Common myeloid progenitor, CD34-positive (primary cell): Measurements from ENCODE around the gene CEP78.
"Not testable (repeated sequence)": the region's sequence is repeated elsewhere in the genome, so short reads cannot be mapped to it uniquely, and the experiment has no call there.

ENCODE experiments used
- CTCF ChIA-PET: fragments of 350-600 bp; sonication (Branson Sonifier 250); formaldehyde crosslinking; loops from one replicate; lab custom pipeline; 2021; ENCODE audit warnings: antibody characterized with exemption; lab: Charles Lee
- POLR2A ChIA-PET: fragments of 350-600 bp; sonication (Branson Sonifier 250); formaldehyde crosslinking; loops from one replicate; lab custom pipeline; 2021; ENCODE audit warnings: antibody characterized with exemption; lab: Charles Lee
- DNase-seq, 3 donors: peaks; one replicate each; pipeline versions ENCODE4 v3.0.0 to v3.0.0-alpha.2; 2013
- H3K27ac ChIP-seq, 2 experiments: 1 replicate in 1 of 2; 2 replicates in 1 of 2; pipeline ENCODE4 v1.7.0; 2013; ENCODE audit warnings: inconsistent platforms in 2 of 2, low read length in 2 of 2, mild to moderate bottlenecking in 2 of 2, low read depth in 1 of 2, moderate library complexity in 1 of 2; ENCODE audit not compliant: severe bottlenecking in 2 of 2, insufficient read depth in 1 of 2, poor library complexity in 1 of 2
- H3K27me3 ChIP-seq, 5 experiments: replicated peaks in 2 of 5; 1 replicate in 3 of 5; 2 replicates in 2 of 5; pipeline versions ENCODE4 v1.6.1 to v1.7.0; 2013; ENCODE audit warnings: low read length in 4 of 5, mild to moderate bottlenecking in 2 of 5, moderate library complexity in 2 of 5, inconsistent platforms in 1 of 5; ENCODE audit not compliant: insufficient read depth in 5 of 5, control insufficient read depth in 4 of 5
- H3K36me3 ChIP-seq, 4 experiments: 1 replicate in 2 of 4; 2 replicates in 2 of 4; pipeline versions ENCODE4 v1.6.1 to v1.7.0; 2013; ENCODE audit warnings: low read length in 3 of 4, control low read depth in 1 of 4, mild to moderate bottlenecking in 1 of 4; ENCODE audit not compliant: control insufficient read depth in 4 of 4, insufficient read depth in 4 of 4
- H3K4me1 ChIP-seq, 4 experiments: 1 replicate in 3 of 4; 2 replicates in 1 of 4; pipeline versions ENCODE4 v1.6.1 to v1.7.1; 2013; ENCODE audit warnings: low read length in 3 of 4, mild to moderate bottlenecking in 3 of 4, control low read depth in 1 of 4, inconsistent platforms in 1 of 4, moderate library complexity in 1 of 4; ENCODE audit not compliant: control insufficient read depth in 4 of 4, insufficient read depth in 4 of 4; ENCODE audit errors: control extremely low read depth in 1 of 4
- H3K4me3 ChIP-seq, 7 experiments: 1 replicate in 4 of 7; 2 replicates in 3 of 7; pipeline versions ENCODE4 v1.5.1 to v1.7.0; 2013; ENCODE audit warnings: mild to moderate bottlenecking in 7 of 7, low read length in 6 of 7, moderate library complexity in 6 of 7, inconsistent platforms in 2 of 7, low read depth in 2 of 7, control low read depth in 1 of 7; ENCODE audit not compliant: insufficient read depth in 4 of 7, control insufficient read depth in 1 of 7; ENCODE audit errors: extremely low read depth in 1 of 7
- H3K9me3 ChIP-seq, 5 experiments: 1 replicate in 4 of 5; 2 replicates in 1 of 5; pipeline versions ENCODE4 v1.6.1 to v1.7.1; 2013; ENCODE audit warnings: low read length in 4 of 5, mild to moderate bottlenecking in 2 of 5, inconsistent platforms in 1 of 5, low read depth in 1 of 5, moderate library complexity in 1 of 5; ENCODE audit not compliant: control insufficient read depth in 4 of 5, insufficient read depth in 2 of 5; ENCODE audit errors: control extremely low read depth in 1 of 5
- WGBS: methylation state at CpG from one replicate; pipeline ENCODE4 v1.1.5; 2013; ENCODE audit not compliant: insufficient coverage; 5-methylcytosine and 5-hydroxymethylcytosine counted together

Gene CEP78

GRCh38 chr9:78196258-78196657 lies 39.6 kb upstream of the CEP78 start:
- no peak overlapping the region for H3K27ac ChIP-seq
- H3K4me3 ChIP-seq, result no peak overlapping the region
- DNase-seq, result no peak
- H3K27me3 ChIP-seq, result no peaks in the 10 kb centered on the region
- peaks cover 0 to 7% (median 7%) of the 10 kb centered on the region in 4 experiments for H3K4me1 ChIP-seq
- H3K9me3 ChIP-seq, result no peaks in the 10 kb centered on the region
- H3K36me3 ChIP-seq, result no peaks in the 10 kb centered on the region
- CTCF ChIA-PET, result interaction anchor here (0.9 kb wide), 1 partner anchor 36 kb away, joined by 3 read pairs; no protein-coding TSS in a partner anchor
- 100% methylated on average over 1 of the region's 1 CpG for WGBS
- POLR2A ChIA-PET, result no interaction called here

DNA sequence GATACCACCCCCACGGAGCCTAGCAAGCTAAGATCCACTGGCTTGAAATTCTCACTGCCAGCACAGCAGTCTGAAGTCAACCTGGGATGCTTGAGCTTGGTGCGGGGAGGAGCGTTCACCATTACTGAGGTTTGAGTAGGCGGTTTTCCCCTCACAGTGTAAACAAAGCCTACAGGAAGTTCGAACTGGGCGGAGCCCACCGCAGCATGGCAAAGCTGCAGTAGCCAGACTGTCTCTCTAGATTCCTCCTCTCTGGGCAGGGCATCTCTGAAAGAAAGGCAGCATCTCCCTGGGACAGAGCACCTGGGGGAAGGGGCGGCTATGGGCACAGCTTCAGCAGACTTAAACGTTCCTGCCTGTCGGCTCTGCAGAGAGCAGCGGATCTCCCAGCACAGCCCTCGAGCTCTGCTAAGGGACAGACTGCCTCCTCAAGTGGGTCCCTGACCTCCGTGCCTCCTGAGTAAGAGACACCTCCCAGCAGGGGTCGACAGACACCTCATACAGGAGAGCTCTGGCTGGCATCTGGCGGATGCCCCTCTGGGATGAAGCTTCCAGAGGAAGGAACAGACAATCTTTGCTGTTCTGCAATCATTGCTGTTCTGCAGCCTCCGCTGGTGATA lies 34.6 kb upstream of the CEP78 start:
- WGBS, result 49% methylated on average over 14 of the region's 16 CpGs
- POLR2A ChIA-PET, H3K27me3 ChIP-seq, H3K9me3 ChIP-seq, H3K27ac ChIP-seq, H3K36me3 ChIP-seq: not testable (repeated sequence)
- peaks cover 0 to 12% (median 12%) of the 10 kb centered on the region in 4 experiments for H3K4me1 ChIP-seq
- H3K4me3 ChIP-seq, result peak overlapping the region in 2 of 7 experiments; percentile 1 to 24
- peak; percentile 14 to 78 (median 70) for DNase-seq
- CTCF ChIA-PET, result interaction anchor here (0.8 to 2.0 kb wide), 3 partner anchors 10 to 13 kb away, joined by 3 to 9 read pairs (median 3); no protein-coding TSS in a partner anchor

- POLR2A ChIA-PET, result no interaction called here
- Histone ChIP-seq H3K27ac (no peak overlapping the region), H3K27me3 (no peaks in the 10 kb centered on the region), H3K9me3 (no peaks in the 10 kb centered on the region), H3K4me1 (peaks cover 0 to 6% (median 0%) of the 10 kb centered on the region in 4 experiments), H3K36me3 (no peaks in the 10 kb centered on the region), H3K4me3 (no peak overlapping the region)
- no peak for DNase-seq
- CTCF ChIA-PET, result interaction anchor here (0.6 to 1.1 kb wide), 2 partner anchors 13 to 31 kb away, joined by 3 read pairs; no protein-coding TSS in a partner anchor
- 94% methylated on average over 2 of the region's 2 CpGs for WGBS
Observed at GRCh38 chr9:78207319-78207718, 28.6 kb upstream of the CEP78 start.

GRCh38 chr9:78207901-78208300 lies 28.0 kb upstream of the CEP78 start:
- no peak overlapping the region for H3K27ac ChIP-seq
- no peak overlapping the region for H3K4me3 ChIP-seq
- ChIA-PET POLR2A (no interaction called here), CTCF (interaction anchor here (0.6 to 1.1 kb wide), 2 partner anchors 12 to 31 kb away, joined by 3 read pairs; no protein-coding TSS in a partner anchor)
- no peaks in the 10 kb centered on the region for H3K9me3 ChIP-seq
- peaks cover 0 to 6% (median 0%) of the 10 kb centered on the region in 4 experiments for H3K4me1 ChIP-seq
- H3K36me3 ChIP-seq, result no peaks in the 10 kb centered on the region
- no peaks in the 10 kb centered on the region for H3K27me3 ChIP-seq
- WGBS, result no CpG with 5 or more reads among the region's 4 CpGs
- no peak for DNase-seq

- Histone ChIP-seq H3K4me3 (no peak overlapping the region), H3K27ac (no peak overlapping the region), H3K27me3 (no peaks in the 10 kb centered on the region), H3K9me3 (no peaks in the 10 kb centered on the region), H3K36me3 (no peaks in the 10 kb centered on the region), H3K4me1 (peaks cover 0 to 11% (median 2%) of the 10 kb centered on the region in 4 experiments)
- 67% methylated on average over 1 of the region's 7 CpGs for WGBS
- ChIA-PET CTCF (no interaction called here), POLR2A (no interaction called here)
- DNase-seq, result no peak
Observed at GRCh38 chr9:78209127-78209526, 26.7 kb upstream of the CEP78 start.

GRCh38 chr9:78210841-78211301 lies 25.0 kb upstream of the CEP78 start:
- no peak overlapping the region for H3K27ac ChIP-seq
- WGBS, result 92% methylated on average over 2 of the region's 4 CpGs
- no peak for DNase-seq

DNA sequence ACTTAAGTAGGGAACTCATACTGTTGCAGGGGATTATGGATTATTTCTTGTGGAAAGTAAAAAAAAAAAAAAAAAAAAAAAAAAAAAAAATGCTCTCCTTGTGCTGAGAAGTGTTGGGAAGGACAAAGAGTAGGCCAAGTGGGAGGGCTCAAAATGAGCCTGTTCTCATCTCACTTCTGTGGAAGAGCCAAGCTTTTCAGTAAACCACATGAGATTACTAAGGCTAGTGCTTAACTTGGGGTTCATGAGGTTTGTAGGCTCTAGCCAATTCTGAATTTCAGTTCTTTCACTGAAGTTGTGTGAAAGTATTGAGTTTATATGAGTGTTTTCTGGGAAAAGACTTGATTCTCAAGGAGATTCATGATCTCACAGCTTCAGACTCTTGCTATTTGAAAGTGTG lies 23.0 kb upstream of the CEP78 start:
- DNase-seq, result no peak
- ChIA-PET CTCF (interaction anchor here (1.2 to 2.5 kb wide), 2 partner anchors 12 to 82 kb away, joined by 3 to 9 read pairs; no protein-coding TSS in a partner anchor), POLR2A (no interaction called here)
- Histone ChIP-seq H3K27me3 (no peaks in the 10 kb centered on the region), H3K9me3 (no peaks in the 10 kb centered on the region), H3K4me1 (peaks cover 0 to 11% (median 2%) of the 10 kb centered on the region in 4 experiments), H3K4me3 (no peak overlapping the region), H3K27ac (no peak overlapping the region), H3K36me3 (no peaks in the 10 kb centered on the region)

More at GRCh38 chr9:78210841-78211301, 25.0 kb upstream of the CEP78 start:
- Histone ChIP-seq H3K4me3 (no peak overlapping the region), H3K36me3 (no peaks in the 10 kb centered on the region), H3K4me1 (peaks cover 0 to 11% (median 2%) of the 10 kb centered on the region in 4 experiments), H3K9me3 (no peaks in the 10 kb centered on the region), H3K27me3 (no peaks in the 10 kb centered on the region)
- CTCF ChIA-PET, result interaction anchor here (0.6 to 1.2 kb wide), 3 partner anchors 10 to 764 kb away, joined by 3 to 4 read pairs (median 3); no protein-coding TSS in a partner anchor
- POLR2A ChIA-PET, result no interaction called here
